Neural progenitor cell (in vitro differentiated cells): ENCODE results near the gene KIF4B. TPM values are rescaled to one million over a fixed set of nuclear protein-coding genes. Genes with fewer than 3 reads are reported as not detected.

ENCODE experiments used
- DNase-seq: peaks from one replicate; pipeline ENCODE4 v3.0.0-alpha.2; 2016; ENCODE audit warnings: low spot score
- H2AFZ ChIP-seq: fragments of 200-600 bp; sonication (generic); replicated peaks from 2 replicates; pipeline ENCODE4 v1.6.1; 2016; ENCODE audit warnings: antibody characterized with exemption
- H3F3A ChIP-seq: fragments of 200-600 bp; sonication (generic); 2 replicates; pipeline ENCODE4 v1.6.1; 2016; ENCODE audit warnings: antibody characterized with exemption, low read depth
- H3K27ac ChIP-seq: fragments of 200-600 bp; sonication (generic); 2 replicates; pipeline ENCODE4 v1.5.1; 2016; ENCODE audit warnings: mild to moderate bottlenecking
- H3K27me3 ChIP-seq: fragments of 200-600 bp; sonication (generic); 2 replicates; pipeline ENCODE4 v1.6.1; 2016; ENCODE audit warnings: mild to moderate bottlenecking, moderate library complexity
- H3K36me3 ChIP-seq: fragments of 200-600 bp; sonication (generic); 2 replicates; pipeline ENCODE4 v1.5.1; 2016
- H3K4me1 ChIP-seq: fragments of 200-600 bp; sonication (generic); 2 replicates; pipeline ENCODE4 v1.6.1; 2016; ENCODE audit warnings: mixed run types
- H3K4me2 ChIP-seq: fragments of 200-600 bp; sonication (generic); 2 replicates; pipeline ENCODE4 v1.6.1; 2016
- H3K4me3 ChIP-seq: fragments of 200-600 bp; sonication (generic); 2 replicates; pipeline ENCODE4 v1.5.1; 2016
- H3K79me2 ChIP-seq: fragments of 200-600 bp; sonication (generic); 2 replicates; pipeline ENCODE4 v1.6.1; 2016; ENCODE audit warnings: low read depth
- H3K9ac ChIP-seq: fragments of 200-600 bp; sonication (generic); 2 replicates; pipeline ENCODE4 v1.6.1; 2016
- H3K9me3 ChIP-seq: fragments of 200-600 bp; sonication (generic); 2 replicates; pipeline ENCODE4 v1.5.1; 2016; ENCODE audit warnings: low read depth
- H4K20me1 ChIP-seq: fragments of 200-600 bp; sonication (generic); 2 replicates; pipeline ENCODE4 v1.6.1; 2016; ENCODE audit warnings: low read depth
- H3K27ac Mint-ChIP-seq: 3 replicates; pipeline ENCODE4 v1.8.0; 2021; ENCODE audit warnings: mixed read lengths
- H3K27me3 Mint-ChIP-seq: 2 replicates; pipeline ENCODE4 v1.8.0; 2022; ENCODE audit warnings: low read depth, mild to moderate bottlenecking, inconsistent platforms, moderate library complexity, mixed read lengths; ENCODE audit not compliant: insufficient read depth
- H3K36me3 Mint-ChIP-seq: 3 replicates; pipeline ENCODE4 v1.8.0; 2021; ENCODE audit warnings: mixed read lengths
- H3K4me1 Mint-ChIP-seq: 3 replicates; pipeline ENCODE4 v1.8.0; 2021; ENCODE audit warnings: mixed read lengths
- H3K4me3 Mint-ChIP-seq: 3 replicates; pipeline ENCODE4 v1.8.0; 2021; ENCODE audit warnings: mild to moderate bottlenecking, moderate library complexity, mixed read lengths
- H3K9me3 Mint-ChIP-seq: 3 replicates; pipeline ENCODE4 v1.8.0; 2020; ENCODE audit warnings: mixed read lengths
- EZH2 ChIP-seq: fragments of 200-600 bp; sonication (generic); IDR thresholded peaks from 2 replicates; pipeline ENCODE4 v1.6.1; 2017; ENCODE audit warnings: antibody characterized with exemption, mild to moderate bottlenecking, moderate library complexity
- EZH2phosphoT487 ChIP-seq: fragments of 200-600 bp; sonication (generic); IDR thresholded peaks from 2 replicates; pipeline ENCODE4 v1.6.1; 2017; ENCODE audit warnings: antibody characterized with exemption
- total RNA-seq: library from RNA; depleted of rRNA; stranded (reverse); fragments of >200 nt; gene quantifications from 2 replicates; pipeline ENCODE4 v1.2.3, GENCODE V29; 2015; ENCODE audit warnings: low replicate concordance
- TF ChIP-seq, protein P1 (sequence below): fragments of 200-600 bp; sonication (generic); IDR thresholded peaks from 2 replicates; pipeline ENCODE4 v1.5.1; 2017; ENCODE audit warnings: antibody characterized with exemption, mild to moderate bottlenecking

Gene KIF4B
- total RNA-seq, 1 donor from 2014 or later, result not detected

DNA sequence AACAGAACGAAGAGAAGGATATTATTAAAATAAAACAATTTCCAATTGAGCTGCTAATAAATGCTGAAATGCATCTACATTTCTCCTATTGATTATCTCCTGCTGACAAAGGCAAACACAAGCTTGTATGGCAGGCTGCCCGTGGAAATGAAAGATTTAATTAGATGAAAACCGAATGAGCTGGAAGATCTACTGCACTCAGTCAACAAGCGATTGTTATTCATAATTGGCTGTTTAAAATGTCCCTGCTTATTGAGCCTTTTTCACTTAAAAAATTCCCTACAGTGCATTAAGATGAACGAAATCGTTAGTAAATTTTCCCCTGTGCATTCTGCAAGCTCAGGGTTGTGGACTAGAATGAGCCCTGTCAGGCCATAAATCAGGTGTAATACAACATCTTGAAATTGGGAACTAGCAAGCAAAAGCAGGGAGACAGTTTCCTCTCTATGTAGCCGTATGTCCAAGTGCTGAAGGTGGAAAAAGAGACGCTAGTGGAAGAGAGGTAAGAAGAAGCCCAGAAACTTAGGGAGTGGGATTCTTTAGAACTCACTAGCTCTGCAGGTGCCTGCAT lies 28.5 kb upstream of the KIF4B start:
- Histone ChIP-seq H3K36me3 (no peaks in the 10 kb centered on the region), H3F3A (no peaks in the 10 kb centered on the region), H2AFZ (no peak overlapping the region), H3K4me3 (no peak overlapping the region), H3K79me2 (no peaks in the 10 kb centered on the region), H3K27me3 (no peaks in the 10 kb centered on the region), H3K27ac (no peak overlapping the region), H3K9me3 (no peaks in the 10 kb centered on the region), H3K4me2 (no peak overlapping the region), H3K4me1 (no peaks in the 10 kb centered on the region), H3K9ac (no peak overlapping the region), H4K20me1 (no peaks in the 10 kb centered on the region)
- Mint-ChIP-seq H3K27ac (no peak overlapping the region), H3K4me3 (no peak overlapping the region), H3K27me3 (no peaks in the 10 kb centered on the region), H3K9me3 (peaks cover 5% of the 10 kb centered on the region), H3K36me3 (peaks cover 4% of the 10 kb centered on the region), H3K4me1 (no peaks in the 10 kb centered on the region)
- no peak for DNase-seq
- TF ChIP-seq, protein P1, sequence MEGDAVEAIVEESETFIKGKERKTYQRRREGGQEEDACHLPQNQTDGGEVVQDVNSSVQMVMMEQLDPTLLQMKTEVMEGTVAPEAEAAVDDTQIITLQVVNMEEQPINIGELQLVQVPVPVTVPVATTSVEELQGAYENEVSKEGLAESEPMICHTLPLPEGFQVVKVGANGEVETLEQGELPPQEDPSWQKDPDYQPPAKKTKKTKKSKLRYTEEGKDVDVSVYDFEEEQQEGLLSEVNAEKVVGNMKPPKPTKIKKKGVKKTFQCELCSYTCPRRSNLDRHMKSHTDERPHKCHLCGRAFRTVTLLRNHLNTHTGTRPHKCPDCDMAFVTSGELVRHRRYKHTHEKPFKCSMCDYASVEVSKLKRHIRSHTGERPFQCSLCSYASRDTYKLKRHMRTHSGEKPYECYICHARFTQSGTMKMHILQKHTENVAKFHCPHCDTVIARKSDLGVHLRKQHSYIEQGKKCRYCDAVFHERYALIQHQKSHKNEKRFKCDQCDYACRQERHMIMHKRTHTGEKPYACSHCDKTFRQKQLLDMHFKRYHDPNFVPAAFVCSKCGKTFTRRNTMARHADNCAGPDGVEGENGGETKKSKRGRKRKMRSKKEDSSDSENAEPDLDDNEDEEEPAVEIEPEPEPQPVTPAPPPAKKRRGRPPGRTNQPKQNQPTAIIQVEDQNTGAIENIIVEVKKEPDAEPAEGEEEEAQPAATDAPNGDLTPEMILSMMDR, result no peak

DNA sequence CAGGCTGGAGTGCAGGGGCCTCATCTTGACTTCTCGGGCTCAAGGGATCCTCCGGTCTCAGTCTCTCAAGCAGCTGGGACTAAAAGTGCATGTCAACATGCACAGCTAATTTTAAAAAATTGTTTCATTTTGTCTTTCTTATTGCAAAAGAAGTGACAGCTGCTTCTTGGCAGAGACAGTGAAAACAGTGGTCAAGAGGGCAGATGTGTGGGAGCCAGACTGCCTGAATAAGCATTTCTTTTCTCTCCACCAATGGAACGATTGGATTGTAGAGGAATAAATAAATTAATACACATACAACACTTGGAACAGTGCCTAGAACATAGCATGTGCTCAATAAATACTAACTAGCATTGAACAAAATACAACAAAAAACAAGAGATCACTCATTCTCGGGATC lies 27.4 kb upstream of the KIF4B start:
- no peak overlapping the region for H3K4me3 Mint-ChIP-seq
- Histone ChIP-seq H3K79me2 (no peaks in the 10 kb centered on the region), H4K20me1 (no peaks in the 10 kb centered on the region), H3K9me3 (no peaks in the 10 kb centered on the region), H3K27ac (no peak overlapping the region), H3K4me3 (no peak overlapping the region), H2AFZ (no peak overlapping the region), H3K4me2 (no peak overlapping the region), H3K36me3 (no peaks in the 10 kb centered on the region), H3K4me1 (no peaks in the 10 kb centered on the region), H3K27me3 (no peaks in the 10 kb centered on the region), H3F3A (no peaks in the 10 kb centered on the region), H3K9ac (no peak overlapping the region)
- no peaks in the 10 kb centered on the region for H3K27me3 Mint-ChIP-seq
- H3K4me1 Mint-ChIP-seq, result no peaks in the 10 kb centered on the region
- peaks cover 4% of the 10 kb centered on the region for H3K36me3 Mint-ChIP-seq
- TF ChIP-seq EZH2, result no peak
- no peak for TF ChIP-seq EZH2phosphoT487
- TF ChIP-seq, protein P1, result no peak
- peaks cover 4% of the 10 kb centered on the region for H3K9me3 Mint-ChIP-seq
- no peak overlapping the region for H3K27ac Mint-ChIP-seq
- no peak for DNase-seq

DNA sequence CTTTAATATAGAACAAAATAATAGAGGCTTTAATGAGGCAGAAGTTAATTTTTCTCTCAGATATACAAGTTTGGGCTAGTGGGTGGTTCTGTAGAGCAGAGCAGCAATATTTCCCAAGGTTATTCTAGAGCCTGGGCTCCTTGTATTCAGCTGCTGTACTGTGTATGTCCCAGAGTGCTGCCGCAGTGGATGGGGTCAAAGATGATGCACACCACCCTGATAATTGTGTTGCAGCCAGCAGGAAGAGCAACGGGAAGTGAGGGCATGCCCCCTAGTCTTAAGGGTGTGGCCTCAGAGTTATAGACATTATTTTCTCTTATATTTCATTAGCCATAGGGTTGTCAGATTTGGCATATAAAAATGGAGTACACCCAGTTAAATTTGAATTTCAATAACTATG lies 23.9 kb upstream of the KIF4B start:
- no peak overlapping the region for H3K4me2 ChIP-seq
- Mint-ChIP-seq H3K36me3 (no peaks in the 10 kb centered on the region), H3K4me3 (no peak overlapping the region), H3K27me3 (no peaks in the 10 kb centered on the region), H3K27ac (no peak overlapping the region), H3K4me1 (no peaks in the 10 kb centered on the region), H3K9me3 (no peaks in the 10 kb centered on the region)
- no peaks in the 10 kb centered on the region for H3K4me1 ChIP-seq
- H3K36me3 ChIP-seq, result no peaks in the 10 kb centered on the region
- no peaks in the 10 kb centered on the region for H3K79me2 ChIP-seq
- no peak overlapping the region for H3K4me3 ChIP-seq
- no peaks in the 10 kb centered on the region for H3K27me3 ChIP-seq
- TF ChIP-seq, protein P1, result no peak
- TF ChIP-seq EZH2 (no peak), EZH2phosphoT487 (no peak)
- no peak overlapping the region for H3K27ac ChIP-seq
- no peak overlapping the region for H2AFZ ChIP-seq
- DNase-seq, result no peak
- no peaks in the 10 kb centered on the region for H3K9me3 ChIP-seq
- no peak overlapping the region for H3K9ac ChIP-seq
- H4K20me1 ChIP-seq, result no peaks in the 10 kb centered on the region
- H3F3A ChIP-seq, result no peaks in the 10 kb centered on the region
